HG02981 (cell line): Measurements from ENCODE around the gene CD200R1L.

Source experiments
- ATAC-seq: cut with Tn5 transposase; IDR thresholded peaks from one replicate; pipeline ENCODE4 v1.9.1; 2021; ENCODE audit warnings: mild to moderate bottlenecking, moderate library complexity; ENCODE audit not compliant: unreplicated experiment

The CD200R1L gene

DNA sequence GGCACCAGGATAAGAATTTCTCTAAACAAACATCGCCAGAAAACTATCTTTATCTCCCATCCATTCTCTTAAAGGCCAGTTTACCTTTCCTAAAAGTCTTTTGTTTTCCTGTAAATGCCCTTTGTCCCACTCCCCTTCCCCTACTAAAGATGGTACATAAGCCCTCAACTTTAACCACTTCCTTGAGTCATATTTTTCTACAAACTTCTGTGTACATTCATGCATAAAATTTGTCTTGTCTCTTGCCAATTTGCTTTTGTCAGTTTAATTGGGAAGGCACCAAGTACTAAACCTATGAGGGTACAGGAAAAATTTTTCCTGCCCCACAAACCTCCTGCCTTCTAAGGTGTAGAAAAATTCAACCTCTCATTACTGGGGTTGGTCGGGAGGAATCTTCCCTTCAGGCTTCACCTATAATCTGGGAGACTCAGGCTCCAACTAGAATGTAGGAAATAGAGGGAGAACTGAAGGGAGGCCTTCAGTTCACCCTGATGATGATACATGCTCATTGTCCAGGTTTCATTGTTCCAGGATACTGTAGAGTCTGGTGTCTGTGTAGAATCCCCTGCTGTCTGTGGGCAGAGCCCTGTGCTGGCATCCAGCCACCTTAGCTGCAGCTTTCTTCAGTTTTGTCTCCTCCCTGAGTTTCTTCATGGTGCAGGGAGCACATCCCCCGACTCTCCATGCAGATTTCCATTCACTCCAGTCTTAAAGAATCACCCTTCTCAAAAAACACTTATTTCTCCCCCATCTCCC lies 53.2 kb downstream of the CD200R1L start:
- ATAC-seq: no peak

DNA sequence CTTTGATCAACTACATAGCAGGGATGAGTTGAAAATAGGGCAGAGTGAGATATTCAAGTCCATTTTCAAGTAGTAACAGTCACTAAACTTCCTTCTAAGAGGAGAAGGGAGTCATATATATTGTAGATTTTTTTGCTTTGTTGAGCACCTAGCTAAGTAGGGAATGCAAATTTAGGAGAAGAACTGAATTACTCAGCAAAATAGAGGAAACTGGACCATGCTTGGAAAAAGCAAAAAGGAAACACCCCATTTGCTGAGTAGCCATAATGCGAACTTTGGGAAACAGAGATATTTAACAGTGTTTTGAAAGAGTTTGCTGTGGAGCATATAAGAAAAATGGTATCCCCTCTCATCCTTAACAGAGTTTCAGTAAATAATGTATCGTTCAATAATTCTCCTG lies 54.9 kb downstream of the CD200R1L start:
- ATAC-seq: no peak

DNA sequence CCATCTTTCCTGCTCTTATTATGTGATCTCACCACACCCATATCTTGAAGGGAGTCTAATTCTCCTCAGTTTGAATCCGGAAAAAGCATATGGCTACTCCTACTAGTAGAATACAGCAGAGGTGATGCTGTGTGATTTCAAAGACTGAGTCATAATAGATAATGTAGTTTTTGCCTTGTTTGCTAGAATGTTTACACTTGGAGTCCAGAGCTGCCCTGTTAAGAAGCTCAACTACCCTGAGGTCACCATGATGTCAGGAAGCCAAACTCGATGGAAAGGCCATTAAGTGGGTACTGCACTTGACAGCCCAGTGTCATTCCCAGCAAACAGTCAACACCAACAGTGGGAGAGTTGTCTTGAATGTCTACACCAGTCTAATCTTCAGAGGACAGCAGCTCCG lies 56.9 kb downstream of the CD200R1L start:
- no peak for ATAC-seq

DNA sequence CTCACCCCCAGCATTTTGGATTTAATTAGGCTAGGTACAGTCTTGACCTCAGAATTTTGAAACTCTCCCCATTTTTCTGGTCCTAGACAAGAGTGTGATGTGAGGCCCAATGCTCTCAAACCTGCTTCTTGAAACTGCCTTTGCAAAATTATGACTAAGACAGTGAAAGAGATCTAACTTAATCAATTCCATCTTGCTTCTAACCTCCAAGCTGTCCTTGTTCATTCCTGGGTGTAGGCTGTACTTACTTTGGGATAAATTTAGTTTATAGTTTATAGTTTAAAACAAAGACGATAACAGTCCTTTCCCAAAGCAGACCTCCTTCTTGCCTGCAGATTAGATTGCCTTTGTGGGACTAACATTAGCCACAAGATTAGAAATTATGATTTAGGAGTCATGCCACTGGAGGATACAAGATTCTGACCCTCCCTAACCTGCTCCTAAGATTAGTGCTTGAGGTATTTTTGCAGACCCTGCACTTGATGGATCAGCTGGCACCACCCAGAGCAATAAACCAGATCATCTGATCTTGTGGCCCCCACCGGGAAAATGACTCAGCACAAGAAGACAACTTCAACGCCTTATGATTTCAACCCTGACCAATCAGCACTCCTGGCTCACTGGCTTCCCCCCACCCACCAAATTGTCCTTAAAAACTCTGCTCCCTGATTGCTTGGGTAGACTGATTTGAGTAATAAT lies 59.6 kb downstream of the CD200R1L start:
- ATAC-seq: no peak

DNA sequence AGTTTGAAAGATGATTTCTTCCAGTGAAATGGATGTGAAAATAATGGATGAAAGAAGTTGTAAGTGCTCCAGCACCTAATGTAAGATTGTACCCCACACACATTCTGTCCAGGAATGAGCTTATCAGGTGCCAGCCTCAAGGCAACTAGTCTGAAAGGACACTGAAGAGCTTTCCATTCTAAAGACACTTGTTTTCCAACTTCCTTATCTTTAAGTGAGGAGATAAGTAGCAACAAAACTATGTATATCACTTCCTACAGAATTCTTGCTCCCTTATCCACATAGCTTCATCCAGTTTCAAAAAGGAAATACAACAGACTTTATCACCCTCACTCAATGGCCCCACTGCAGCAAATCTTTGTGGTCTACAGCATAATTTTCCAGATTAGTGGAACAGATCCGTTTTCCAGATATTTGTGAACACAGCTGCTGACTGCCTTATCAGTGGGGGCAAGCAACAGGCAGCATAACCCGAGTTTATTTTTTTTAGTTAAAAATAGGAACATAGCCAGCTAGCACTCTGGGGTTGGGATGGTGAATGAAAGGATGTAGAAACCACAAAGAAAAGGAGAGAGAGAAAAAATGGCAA lies 60.6 kb downstream of the CD200R1L start:
- ATAC-seq: no peak

DNA sequence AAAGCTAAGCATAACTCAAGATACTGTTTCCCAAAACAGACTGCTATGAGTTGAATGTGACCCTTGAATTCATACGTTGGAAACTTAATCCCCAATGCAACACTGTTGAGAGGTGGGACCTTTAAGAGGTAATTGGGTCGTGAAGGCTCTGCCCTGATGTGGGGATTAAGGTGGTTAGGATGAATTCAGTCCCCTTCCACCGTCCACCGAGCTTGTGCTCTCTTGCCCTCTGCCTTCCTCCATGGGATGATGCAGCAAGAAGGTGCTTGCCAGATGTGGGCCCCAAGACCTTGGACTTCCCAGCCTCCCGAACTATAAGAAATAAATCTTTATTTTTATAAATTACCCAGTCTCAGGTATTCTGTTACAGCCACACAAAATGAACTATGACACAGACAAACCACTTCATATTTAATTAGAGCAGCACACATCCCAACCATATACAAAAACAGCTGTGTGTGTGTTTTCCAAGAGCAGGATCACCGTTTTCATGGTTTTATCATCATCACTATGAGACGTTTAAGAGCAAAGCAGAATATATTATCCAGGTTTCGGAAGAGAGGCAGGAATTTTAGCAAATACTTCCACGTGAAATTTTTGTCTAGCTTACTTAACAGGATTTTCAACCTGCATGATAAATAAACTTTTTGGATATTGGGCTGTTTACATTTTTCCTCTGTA lies 61.2 kb downstream of the CD200R1L start:
- ATAC-seq: no peak

DNA sequence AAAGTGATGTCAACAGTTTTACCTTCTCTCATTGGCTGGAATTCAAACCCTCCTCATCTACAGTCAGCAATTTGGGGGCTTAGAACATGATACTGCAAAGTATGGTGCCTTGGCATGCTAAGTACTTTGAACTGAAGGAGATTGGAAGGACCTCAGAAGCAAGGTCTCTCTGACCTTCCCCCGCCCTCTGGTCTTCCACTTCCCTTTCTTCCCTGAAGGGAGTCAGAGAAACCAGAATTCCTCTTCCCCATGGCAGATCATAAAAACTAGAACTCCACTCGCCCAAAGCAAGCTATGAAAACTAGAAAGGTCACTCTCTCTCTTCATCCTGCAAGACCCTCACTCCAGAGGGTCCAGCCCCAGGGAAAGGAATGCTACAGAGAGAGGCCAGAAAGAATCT lies 64.2 kb downstream of the CD200R1L start:
- ATAC-seq: no peak

DNA sequence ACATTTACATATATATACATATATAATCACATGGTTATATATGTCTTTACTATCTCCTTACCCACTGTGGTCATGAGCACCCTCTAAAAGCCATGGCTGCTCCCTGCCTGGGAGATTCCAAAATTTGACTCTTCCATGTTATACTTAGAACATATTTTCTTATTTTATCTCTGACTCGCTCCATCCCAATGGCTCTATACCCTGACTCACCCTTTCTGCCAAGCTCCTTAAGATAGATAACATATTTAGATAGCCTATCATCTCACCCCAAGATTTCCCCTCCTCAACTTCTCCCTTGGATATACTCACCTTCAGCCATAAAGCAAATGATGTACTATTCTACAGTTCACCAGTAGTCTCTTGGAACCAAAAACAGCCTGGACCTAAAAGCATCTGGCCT lies 65.1 kb downstream of the CD200R1L start:
- ATAC-seq: no peak

DNA sequence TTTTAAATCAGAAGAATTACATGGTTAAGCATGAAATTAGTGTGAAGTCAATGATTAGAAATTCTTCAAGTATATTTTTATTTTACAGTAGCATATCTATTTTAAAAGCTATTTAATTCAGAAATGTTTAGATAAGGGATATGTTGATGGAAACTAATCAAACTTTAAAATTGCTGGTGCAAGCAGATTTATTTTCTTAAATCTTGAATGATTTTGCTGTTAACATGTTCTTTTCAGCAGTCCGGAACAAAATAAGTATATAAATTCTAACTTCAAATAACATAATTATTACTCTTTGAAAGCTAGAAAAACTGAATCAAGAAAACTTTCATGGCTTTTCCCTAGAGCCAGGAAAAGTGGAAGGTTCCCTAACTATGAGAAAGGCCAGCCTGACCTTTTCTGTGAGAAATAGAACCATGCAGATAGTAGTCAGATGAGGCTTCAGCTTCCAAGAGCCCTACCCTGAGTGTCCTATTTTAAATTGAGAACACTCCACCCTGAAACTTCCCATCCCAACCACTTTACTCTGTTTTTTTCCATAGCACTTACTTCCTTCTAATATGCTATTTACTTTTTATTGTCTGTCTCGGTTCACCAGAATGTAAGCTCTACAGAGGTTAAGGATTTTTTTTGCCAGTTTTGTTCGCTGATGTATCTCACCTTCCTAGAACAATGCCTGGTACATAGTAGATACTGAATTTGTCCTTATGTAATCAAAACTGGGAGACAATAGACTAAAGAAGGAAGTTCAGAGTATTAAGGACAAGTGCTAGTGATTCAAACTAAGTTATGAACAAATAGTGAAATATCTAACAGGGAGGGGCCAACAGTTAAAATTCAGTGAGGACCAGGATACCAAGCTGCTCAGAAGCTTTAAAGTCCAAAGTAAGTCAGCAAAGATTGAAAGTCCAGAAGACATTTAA lies 66.8 kb downstream of the CD200R1L start:
- ATAC-seq: no peak

DNA sequence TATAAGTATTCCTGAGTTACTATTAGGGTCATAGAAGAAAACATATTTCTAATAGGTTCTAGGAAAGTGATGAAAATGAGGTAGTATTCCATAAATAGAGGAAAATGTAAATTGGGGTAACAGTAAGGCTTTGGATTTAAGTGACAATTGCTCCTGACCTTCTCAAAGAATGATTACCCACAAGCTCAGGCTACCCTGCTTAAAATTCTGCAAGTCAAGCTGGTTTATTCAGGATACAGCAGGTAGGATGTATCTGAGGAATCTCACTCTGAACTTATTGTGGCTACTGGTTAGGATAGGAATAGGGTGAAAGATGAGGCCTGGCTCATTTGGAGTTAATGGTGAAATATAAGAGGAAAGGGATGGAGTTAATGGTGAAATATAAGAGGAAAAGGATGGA lies 67.7 kb downstream of the CD200R1L start:
- no peak for ATAC-seq

DNA sequence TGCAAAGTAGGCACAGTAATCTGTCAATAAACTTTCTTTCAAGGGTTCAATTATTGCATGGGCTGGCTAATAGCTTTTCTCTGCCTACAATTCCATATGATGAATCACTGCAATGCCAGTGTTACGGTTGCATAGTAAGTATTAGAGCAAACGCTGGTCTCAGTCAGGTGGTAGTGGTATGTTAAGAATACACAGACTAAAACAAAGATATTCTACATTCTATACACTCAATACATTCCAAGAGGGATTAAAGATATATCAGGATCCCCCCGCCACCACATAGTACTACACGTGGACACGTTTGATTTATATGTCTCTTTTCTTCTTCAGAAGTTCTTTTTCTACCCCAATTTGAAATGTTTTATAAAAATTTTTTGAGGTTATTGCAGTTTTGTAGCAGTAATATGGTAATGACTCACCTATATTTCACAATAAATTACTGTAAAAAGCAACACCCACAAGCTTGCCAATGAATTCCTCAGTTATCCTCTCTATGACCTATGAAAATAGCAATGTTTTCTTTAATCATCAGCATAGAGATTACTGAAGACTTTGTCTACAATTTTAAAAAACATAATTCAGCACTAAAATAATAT lies 68.2 kb downstream of the CD200R1L start:
- no peak for ATAC-seq

DNA sequence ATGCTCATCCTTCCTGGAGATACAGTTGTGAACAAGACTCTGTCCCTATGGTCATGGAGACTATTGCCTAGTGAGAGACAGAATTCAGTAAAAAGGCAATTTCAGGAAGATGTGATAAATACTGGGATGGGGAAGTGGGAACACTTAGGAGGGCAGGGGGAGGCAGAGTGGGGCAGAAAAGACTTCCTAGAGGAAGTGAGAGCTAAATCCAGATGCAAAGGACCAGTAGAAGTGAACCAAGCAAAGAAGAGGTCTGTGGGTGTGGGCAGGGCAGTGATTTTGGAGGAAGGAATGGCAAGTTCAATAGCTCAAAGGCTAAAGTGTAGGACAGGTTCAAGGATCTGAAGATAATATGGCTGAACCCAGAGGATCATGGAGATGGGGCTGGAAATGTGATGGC lies 68.9 kb downstream of the CD200R1L start:
- ATAC-seq: no peak

DNA sequence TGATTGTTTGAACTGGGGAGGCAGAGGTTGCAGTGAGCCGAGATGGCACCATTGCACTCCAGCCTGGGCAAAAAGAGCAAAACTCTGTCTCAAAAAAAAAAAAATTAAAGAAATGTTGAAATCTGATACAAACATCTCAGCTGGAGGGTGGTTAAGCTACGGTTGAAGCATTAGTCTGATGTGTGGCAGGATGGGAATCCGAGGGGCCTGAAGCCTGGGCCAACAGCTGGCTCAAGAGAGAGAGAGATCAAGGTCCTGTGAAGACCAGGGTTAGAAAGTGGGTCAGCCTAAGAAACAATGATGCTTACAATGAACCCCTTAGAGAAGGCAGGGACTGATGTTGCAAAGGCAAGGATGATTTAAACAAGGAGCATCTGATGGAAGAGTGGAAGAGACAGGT lies 69.8 kb downstream of the CD200R1L start:
- no peak for ATAC-seq

DNA sequence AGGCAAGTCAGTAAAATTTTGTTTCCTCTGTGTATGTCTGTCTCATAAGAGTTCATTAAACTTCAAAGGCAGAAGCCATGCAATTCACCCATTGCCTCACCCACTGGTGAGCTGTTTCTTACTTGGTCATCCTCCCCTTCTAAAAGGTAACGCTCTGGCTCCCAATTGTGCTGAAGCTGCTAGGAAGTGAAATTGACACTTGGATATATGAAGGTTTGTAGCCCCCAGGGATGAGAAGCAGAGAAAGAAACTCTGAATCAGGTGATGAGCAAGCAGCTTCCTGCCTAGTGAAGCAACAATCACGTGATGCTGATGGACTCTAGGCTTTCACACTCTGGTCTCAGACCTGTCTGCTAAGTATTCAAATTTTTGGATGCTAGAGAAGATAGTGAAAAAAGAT lies 70.7 kb downstream of the CD200R1L start:
- ATAC-seq: no peak

DNA sequence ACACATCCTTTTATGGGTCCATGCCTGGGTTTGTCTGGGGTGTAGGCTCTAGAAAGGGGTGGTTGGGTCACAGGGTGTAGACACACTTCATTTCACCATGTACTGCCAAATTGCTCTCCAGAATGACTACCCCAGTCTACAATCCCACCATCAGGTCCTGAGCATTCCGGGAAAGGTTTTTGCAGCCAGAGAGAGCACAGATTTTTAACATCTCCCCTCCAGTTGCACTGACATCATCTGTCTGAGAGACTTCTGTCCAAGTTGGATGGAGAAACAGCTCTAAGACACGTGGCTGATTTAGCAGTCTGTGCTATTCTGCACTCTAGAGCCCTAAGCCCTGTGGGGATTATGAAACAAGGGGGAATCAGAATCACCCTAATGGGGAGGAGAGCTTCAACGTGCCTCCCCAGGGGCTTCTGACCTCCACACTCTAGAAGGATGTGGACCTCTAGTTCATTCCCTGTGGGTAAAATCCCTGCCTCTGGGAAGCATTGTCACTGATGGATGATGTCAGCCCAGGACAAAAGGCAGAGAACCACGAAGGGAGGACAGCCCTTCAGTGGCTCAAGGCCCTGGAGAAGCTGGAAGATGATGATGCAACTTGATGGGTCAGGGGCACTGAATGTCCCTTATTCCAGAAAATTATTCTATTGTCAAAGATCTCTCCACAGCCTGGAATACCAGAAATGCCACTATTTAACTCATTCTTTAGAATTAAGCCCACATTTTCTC lies 71.5 kb downstream of the CD200R1L start:
- no peak for ATAC-seq

DNA sequence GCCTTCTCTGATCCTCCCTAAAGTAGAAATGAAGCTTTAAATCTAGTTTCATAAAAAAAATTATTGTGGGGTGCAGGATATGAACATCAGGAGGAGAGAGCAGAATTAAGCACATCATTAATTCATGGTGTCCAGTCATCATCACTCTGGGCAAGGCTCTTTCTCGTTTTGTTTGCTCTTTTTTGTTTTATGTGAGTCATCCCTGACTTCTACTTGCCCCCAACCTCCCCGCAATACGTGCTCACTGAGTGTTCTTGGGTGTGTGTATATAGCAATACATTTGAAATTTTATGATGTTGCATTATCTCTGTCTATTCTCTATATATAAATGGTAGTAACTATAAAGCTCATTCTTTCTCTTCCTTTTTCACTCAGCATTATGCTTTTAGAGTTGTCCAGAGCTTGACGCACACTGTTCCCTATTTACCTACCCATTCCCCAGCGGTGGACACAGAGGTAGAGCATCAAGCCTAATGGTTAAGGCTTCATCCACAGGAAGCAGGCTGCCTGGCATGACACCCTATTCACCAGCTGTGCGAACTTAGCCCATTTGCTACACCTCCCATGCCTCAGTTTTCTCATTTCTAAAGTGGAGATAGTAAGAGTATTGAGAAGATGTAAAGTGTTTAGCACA lies 72.3 kb downstream of the CD200R1L start:
- no peak for ATAC-seq

DNA sequence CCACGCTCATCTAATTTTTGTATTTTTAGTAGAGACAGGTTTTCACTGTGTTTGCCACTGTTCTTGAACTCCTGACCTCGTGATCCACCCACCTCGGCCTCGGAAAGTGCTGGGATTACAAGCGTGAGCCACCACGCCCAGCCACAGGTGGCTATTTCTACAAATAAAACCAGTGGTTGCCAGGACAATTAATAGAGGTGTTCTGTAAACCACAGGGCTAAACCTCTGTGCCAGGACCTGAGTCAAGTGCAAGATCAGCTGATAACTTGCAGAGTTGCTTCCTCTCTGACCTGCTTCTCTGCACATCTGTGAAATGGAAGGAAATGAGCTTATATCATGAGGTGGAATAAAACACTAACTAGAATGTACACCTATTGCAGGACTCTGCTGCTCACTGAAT lies 72.8 kb downstream of the CD200R1L start:
- no peak for ATAC-seq

DNA sequence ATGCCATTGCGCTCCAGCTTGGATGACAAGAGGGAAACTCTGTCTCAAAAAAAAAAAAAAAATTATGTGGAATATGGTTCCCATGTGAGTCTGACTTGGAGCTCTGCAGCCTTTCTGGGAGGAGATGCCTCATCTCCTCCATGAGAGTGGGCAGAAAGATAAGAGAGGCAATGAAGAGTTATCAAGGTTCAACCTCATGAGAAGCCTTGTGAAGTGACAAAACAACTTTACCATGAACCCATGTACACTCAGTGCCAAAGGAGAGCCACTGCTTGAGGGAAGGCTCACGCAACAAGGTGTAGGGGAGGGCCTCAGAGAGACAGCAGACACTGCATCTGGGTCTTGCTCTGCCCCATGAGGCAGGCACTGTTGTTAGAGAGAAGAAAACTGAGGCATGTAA lies 75.7 kb downstream of the CD200R1L start:
- no peak for ATAC-seq

DNA sequence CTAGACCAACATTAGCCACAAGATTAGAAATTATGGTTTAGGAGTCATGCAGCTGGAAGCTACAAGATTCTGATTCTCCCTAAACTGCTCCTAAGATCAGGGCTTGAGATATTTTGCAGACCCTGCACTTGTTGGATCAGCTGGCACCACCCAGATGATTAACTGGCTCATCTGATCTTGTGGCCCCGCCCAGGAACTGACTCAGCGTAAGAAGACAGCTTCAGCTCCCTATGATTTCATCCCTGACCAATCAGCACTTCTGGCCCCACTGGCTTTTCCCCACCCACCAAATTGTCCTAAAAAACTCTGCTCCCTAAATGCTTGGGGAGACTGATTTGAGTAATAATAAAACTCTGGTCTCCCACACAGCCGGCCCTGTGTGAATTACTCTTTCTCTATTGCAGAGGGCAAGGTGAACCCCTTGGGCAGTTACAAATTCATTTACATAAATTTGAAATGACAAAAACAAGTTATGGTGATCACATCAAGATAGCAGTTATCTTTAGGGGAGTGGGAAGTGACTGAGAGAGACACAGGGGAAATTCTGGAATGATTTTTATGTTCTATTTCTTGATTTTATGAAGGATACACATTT lies 76.5 kb downstream of the CD200R1L start:
- ATAC-seq: no peak
